SK-N-SH (cell line): Measurements from ENCODE around the gene ITGAV. TPM values are rescaled to one million over a fixed set of nuclear protein-coding genes. Genes with fewer than 3 reads are reported as not detected.

Experiments
- CTCF ChIA-PET: fragments of 300-600, 350-600 bp; formaldehyde crosslinking; extraction: SDS; loops from one replicate; lab custom pipeline; 2021; lab: Yijun Ruan, JAX
- POLR2A ChIA-PET: fragments of 350-600 bp; sonication (Branson Sonifier 250); formaldehyde crosslinking; extraction: SDS; loops from one replicate; lab custom pipeline; 2020; ENCODE audit warnings: antibody characterized with exemption, inconsistent platforms; lab: Yijun Ruan, JAX
- DNase-seq: peaks from one replicate; pipeline ENCODE4 v3.0.0; 2012
- H2AFZ ChIP-seq: fragments of 200-600 bp; sonication (generic); 2 replicates; pipeline ENCODE4 v1.8.1; 2016; ENCODE audit warnings: antibody characterized with exemption, mild to moderate bottlenecking, low read depth
- H3F3A ChIP-seq: fragments of 200-600 bp; sonication (generic); replicated peaks from 2 replicates; pipeline ENCODE3; 2016; ENCODE audit warnings: antibody characterized with exemption, mild to moderate bottlenecking; ENCODE audit not compliant: insufficient read depth
- H3K27ac ChIP-seq, 2 experiments: fragments of 200-500 bp in 1 of 2; fragments of 200-600 bp in 1 of 2; sonication (Bioruptor generic) in 1 of 2; sonication (generic), shearing (Covaris generic) in 1 of 2; 2 replicates each; pipeline versions ENCODE4 v1.5.1 to v1.6.1; 2014 to 2016; ENCODE audit warnings: low read depth in 2 of 2, inconsistent platforms in 1 of 2, low read length in 1 of 2, mild to moderate bottlenecking in 1 of 2, mixed read lengths in 1 of 2
- H3K27me3 ChIP-seq: fragments of 200-600 bp; sonication (generic), shearing (Covaris generic); 2 replicates; pipeline ENCODE4 v1.6.1; 2016; ENCODE audit warnings: mixed run types; ENCODE audit not compliant: insufficient read depth
- H3K36me3 ChIP-seq, 2 experiments: fragments of 200-500 bp in 1 of 2; fragments of 200-600 bp in 1 of 2; sonication (Bioruptor generic) in 1 of 2; sonication (generic) in 1 of 2; replicated peaks in 1 of 2; 2 replicates each; pipeline versions ENCODE3 to v1.5.1; 2014 to 2016; ENCODE audit warnings: low read length in 1 of 2, mild to moderate bottlenecking in 1 of 2; ENCODE audit not compliant: insufficient read depth in 2 of 2, control insufficient read depth in 1 of 2
- H3K4me1 ChIP-seq, 2 experiments: fragments of 200-500 bp in 1 of 2; fragments of 200-600 bp in 1 of 2; sonication (Bioruptor generic) in 1 of 2; sonication (generic), shearing (Covaris generic) in 1 of 2; 2 replicates each; pipeline versions ENCODE4 v1.5.1 to v1.6.1; 2014 to 2016; ENCODE audit warnings: low read depth in 1 of 2, low read length in 1 of 2, mixed run types in 1 of 2; ENCODE audit not compliant: insufficient read depth in 2 of 2, control insufficient read depth in 1 of 2
- H3K4me2 ChIP-seq: fragments of 200-600 bp; sonication (generic), shearing (Covaris generic); 2 replicates; pipeline ENCODE4 v1.6.1; 2017; ENCODE audit warnings: mixed run types
- H3K4me3 ChIP-seq, 2 experiments: fragments of 200-500 bp in 1 of 2; fragments of 200-600 bp in 1 of 2; sonication (Bioruptor generic) in 1 of 2; sonication (generic), shearing (Covaris generic) in 1 of 2; 2 replicates each; pipeline versions ENCODE4 v1.5.1 to v1.8.1; 2014 to 2016; ENCODE audit warnings: low read depth in 2 of 2, inconsistent platforms in 1 of 2, low read length in 1 of 2, mild to moderate bottlenecking in 1 of 2, mixed read lengths in 1 of 2, moderate library complexity in 1 of 2
- H3K79me2 ChIP-seq: fragments of 200-600 bp; sonication (generic); 2 replicates; pipeline ENCODE4 v1.8.1; 2017; ENCODE audit warnings: mild to moderate bottlenecking; ENCODE audit not compliant: insufficient read depth
- H3K9ac ChIP-seq: fragments of 200-600 bp; sonication (generic); 2 replicates; pipeline ENCODE4 v1.6.1; 2017; ENCODE audit warnings: mixed run types
- H3K9me2 ChIP-seq: fragments of 200-600 bp; sonication (generic); 2 replicates; pipeline ENCODE4 v1.6.1; 2017; ENCODE audit warnings: mixed run types
- H3K9me3 ChIP-seq: fragments of 200-600 bp; sonication (generic); 2 replicates; pipeline ENCODE4 v1.6.1; 2017; ENCODE audit warnings: mixed run types, mild to moderate bottlenecking, moderate library complexity
- H4K20me1 ChIP-seq: fragments of 200-600 bp; sonication (generic); 2 replicates; pipeline ENCODE4 v1.6.1; 2017; ENCODE audit warnings: mild to moderate bottlenecking, mixed run types; ENCODE audit not compliant: insufficient read depth
- CHD2 ChIP-seq: fragments of 150-350 bp; IDR thresholded peaks from 2 replicates; pipeline ENCODE4 v1.6.1; 2018; ENCODE audit warnings: low read length; ENCODE audit not compliant: partially characterized antibody
- ELF1 ChIP-seq: IDR thresholded peaks from 2 replicates; pipeline ENCODE4 v1.4.0; 2012
- EZH2phosphoT487 ChIP-seq: fragments of 200-600 bp; sonication (generic); IDR thresholded peaks from 2 replicates; pipeline ENCODE4 v1.6.1; 2017; ENCODE audit warnings: low read depth, mixed run types, mild to moderate bottlenecking, antibody characterized with exemption, moderate library complexity, borderline replicate concordance
- FOSL2 ChIP-seq: IDR thresholded peaks from 2 replicates; pipeline ENCODE4 v1.4.0; 2012; ENCODE audit warnings: low read depth, mild to moderate bottlenecking, moderate library complexity, borderline replicate concordance
- FOXJ3 ChIP-seq: sonication (generic); formaldehyde crosslinking; IDR thresholded peaks from 2 replicates; pipeline ENCODE4 v1.5.1; 2020; ENCODE audit warnings: mild to moderate bottlenecking, missing genetic modification reagents
- FOXM1 ChIP-seq: IDR thresholded peaks from 2 replicates; pipeline ENCODE4 v1.4.0; 2012; ENCODE audit warnings: low read depth, mild to moderate bottlenecking
- GABPA ChIP-seq: IDR thresholded peaks from 2 replicates; pipeline ENCODE4 v1.4.0; 2012; ENCODE audit warnings: low read depth, mild to moderate bottlenecking
- GATA2 ChIP-seq: sonication (generic); formaldehyde crosslinking; IDR thresholded peaks from 2 replicates; pipeline ENCODE4 v1.5.0; 2020; ENCODE audit warnings: mild to moderate bottlenecking, missing genetic modification reagents
- JUND ChIP-seq: IDR thresholded peaks from 2 replicates; pipeline ENCODE4 v1.4.0; 2012
- MXI1 ChIP-seq: IDR thresholded peaks from 2 replicates; pipeline ENCODE4 v1.6.1; 2012; ENCODE audit warnings: mild to moderate bottlenecking, low read depth, low read length, improper control_type of control experiment
- POLR2AphosphoS5 ChIP-seq: IDR thresholded peaks from 2 replicates; pipeline ENCODE4 v1.6.1; 2012; ENCODE audit warnings: low read depth, low read length
- RAD21 ChIP-seq: IDR thresholded peaks from 2 replicates; pipeline ENCODE4 v1.6.1; 2012; ENCODE audit warnings: mild to moderate bottlenecking, low read length
- RFX5 ChIP-seq: IDR thresholded peaks from 2 replicates; pipeline ENCODE4 v1.6.1; 2012; ENCODE audit warnings: mild to moderate bottlenecking, improper control_type of control experiment, low read length
- RXRA ChIP-seq: IDR thresholded peaks from 2 replicates; pipeline ENCODE4 v1.4.0; 2012; ENCODE audit warnings: low read depth, mild to moderate bottlenecking, borderline replicate concordance
- SIN3A ChIP-seq: IDR thresholded peaks from 2 replicates; pipeline ENCODE4 v1.6.1; 2012; ENCODE audit warnings: low read depth, mild to moderate bottlenecking, low read length, moderate library complexity, borderline replicate concordance
- TAF1 ChIP-seq: IDR thresholded peaks from 2 replicates; pipeline ENCODE4 v1.6.1; 2012; ENCODE audit warnings: low read depth, mild to moderate bottlenecking, low read length, moderate library complexity, borderline replicate concordance
- YY1 ChIP-seq: IDR thresholded peaks from 2 replicates; pipeline ENCODE4 v1.4.0; 2012; ENCODE audit warnings: low read depth, mild to moderate bottlenecking
- WGBS: methylation state at CpG from one replicate; pipeline ENCODE4 v1.1.6; 2017; ENCODE audit warnings: low lambda C conversion rate; 5-methylcytosine and 5-hydroxymethylcytosine counted together
- polyA plus RNA-seq, 3 experiments: library from polyadenylated mRNA; depleted of rRNA; stranded (reverse); fragments of >200 nt; gene quantifications; 2 replicates each; pipeline ENCODE4 v1.2.3, GENCODE V29; 2012
- TF ChIP-seq, protein P1 (sequence below): IDR thresholded peaks from 2 replicates; pipeline ENCODE4 v1.4.0; 2012; ENCODE audit warnings: low read depth, borderline replicate concordance
- TF ChIP-seq, protein P2 (sequence below): IDR thresholded peaks from 2 replicates; pipeline ENCODE4; 2012
- TF ChIP-seq, protein P3 (sequence below): IDR thresholded peaks from 2 replicates; pipeline ENCODE4 v1.6.1; 2012; ENCODE audit warnings: mild to moderate bottlenecking, low read depth, low read length, moderate library complexity
- TF ChIP-seq, protein P4 (sequence below): fragments of 150-350 bp; IDR thresholded peaks from 2 replicates; pipeline ENCODE4 v1.6.1; 2016; ENCODE audit warnings: mild to moderate bottlenecking, low read depth, low read length
- TF ChIP-seq, protein P5 (sequence below): fragments of 150-350 bp; IDR thresholded peaks from 2 replicates; pipeline ENCODE4 v1.6.1; 2017; ENCODE audit warnings: antibody characterized with exemption, low read length, low read depth, borderline replicate concordance
- TF ChIP-seq, protein P6 (sequence below): IDR thresholded peaks from 2 replicates; pipeline ENCODE4 v1.4.0; 2012; ENCODE audit warnings: low read depth
- TF ChIP-seq, protein P7 (sequence below): IDR thresholded peaks from 2 replicates; pipeline ENCODE4 v1.4.0; 2012; ENCODE audit warnings: low read depth, borderline replicate concordance

Gene ITGAV
- polyA plus RNA-seq, 1 of the 3 experiments (the other 2 are of a cell fraction): 24.3 TPM

DNA sequence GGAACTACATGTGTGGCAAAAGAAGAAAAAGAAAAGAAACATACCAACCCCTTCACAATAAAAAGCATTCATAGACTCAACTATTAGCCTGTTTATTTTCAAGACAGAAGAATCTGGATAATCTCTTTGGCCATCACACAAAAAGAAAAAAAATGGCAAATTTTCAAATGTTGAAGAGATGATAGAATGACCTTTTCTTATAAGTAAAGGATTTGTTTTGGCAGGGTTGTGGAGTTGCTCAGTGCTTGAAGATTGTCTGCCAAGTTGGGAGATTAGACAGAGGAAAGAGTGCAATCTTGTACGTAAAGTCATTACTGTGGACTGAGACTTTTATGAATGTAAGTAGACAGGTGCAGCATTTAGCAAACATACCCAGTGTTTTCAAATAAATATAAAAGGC is 85.5 kb downstream of the ITGAV start:
- Histone ChIP-seq H3K4me3 (no peak overlapping the region), H2AFZ (no peak overlapping the region), H3F3A (peaks cover 15% of the 10 kb centered on the region), H3K9me2 (no peaks in the 10 kb centered on the region), H4K20me1 (no peaks in the 10 kb centered on the region; the same call in 1 of the 2 replicates), H3K4me1 (no peaks in the 10 kb centered on the region), H3K27me3 (no peaks in the 10 kb centered on the region), H3K79me2 (no peaks in the 10 kb centered on the region), H3K9me3 (no peaks in the 10 kb centered on the region), H3K27ac (peak overlapping the region in 1 of 2 experiments; percentile 14; a peak in 1 of 4 replicates), H3K4me2 (no peak overlapping the region), H3K9ac (no peak overlapping the region), H3K36me3 (peaks cover 77 to 96% of the 10 kb centered on the region in 2 experiments)
- WGBS: 62% methylated on average over 1 of the region's 1 CpG
- POLR2A ChIA-PET: no interaction called here
- DNase-seq: no peak
- CTCF ChIA-PET: interaction anchor here (0.9 kb wide), 1 partner anchor 33 kb away, joined by 3 read pairs; no protein-coding TSS in a partner anchor
- TF ChIP-seq FOXM1 (peak; percentile 38; the same call in 1 of the 2 replicates), POLR2AphosphoS5 (no peak), GATA2 (CRISPR knock-in tag) (no peak), SIN3A (no peak), GABPA (no peak), JUND (peak; percentile 13; the same call in 1 of the 2 replicates), RAD21 (no peak), RFX5 (no peak), MXI1 (no peak), FOSL2 (no peak), RXRA (peak; percentile 33; the same call in 1 of the 2 replicates), FOXJ3 (no peak), EZH2phosphoT487 (no peak), CHD2 (no peak), ELF1 (no peak), YY1 (no peak), TAF1 (no peak)
- TF ChIP-seq, protein P1, sequence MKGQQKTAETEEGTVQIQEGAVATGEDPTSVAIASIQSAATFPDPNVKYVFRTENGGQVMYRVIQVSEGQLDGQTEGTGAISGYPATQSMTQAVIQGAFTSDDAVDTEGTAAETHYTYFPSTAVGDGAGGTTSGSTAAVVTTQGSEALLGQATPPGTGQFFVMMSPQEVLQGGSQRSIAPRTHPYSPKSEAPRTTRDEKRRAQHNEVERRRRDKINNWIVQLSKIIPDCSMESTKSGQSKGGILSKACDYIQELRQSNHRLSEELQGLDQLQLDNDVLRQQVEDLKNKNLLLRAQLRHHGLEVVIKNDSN: no peak
- TF ChIP-seq, protein P2, sequence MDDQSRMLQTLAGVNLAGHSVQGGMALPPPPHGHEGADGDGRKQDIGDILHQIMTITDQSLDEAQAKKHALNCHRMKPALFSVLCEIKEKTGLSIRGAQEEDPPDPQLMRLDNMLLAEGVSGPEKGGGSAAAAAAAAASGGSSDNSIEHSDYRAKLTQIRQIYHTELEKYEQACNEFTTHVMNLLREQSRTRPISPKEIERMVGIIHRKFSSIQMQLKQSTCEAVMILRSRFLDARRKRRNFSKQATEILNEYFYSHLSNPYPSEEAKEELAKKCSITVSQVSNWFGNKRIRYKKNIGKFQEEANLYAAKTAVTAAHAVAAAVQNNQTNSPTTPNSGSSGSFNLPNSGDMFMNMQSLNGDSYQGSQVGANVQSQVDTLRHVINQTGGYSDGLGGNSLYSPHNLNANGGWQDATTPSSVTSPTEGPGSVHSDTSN: peak; percentile 42; the same call in 1 of the 2 replicates
- TF ChIP-seq, protein P3, sequence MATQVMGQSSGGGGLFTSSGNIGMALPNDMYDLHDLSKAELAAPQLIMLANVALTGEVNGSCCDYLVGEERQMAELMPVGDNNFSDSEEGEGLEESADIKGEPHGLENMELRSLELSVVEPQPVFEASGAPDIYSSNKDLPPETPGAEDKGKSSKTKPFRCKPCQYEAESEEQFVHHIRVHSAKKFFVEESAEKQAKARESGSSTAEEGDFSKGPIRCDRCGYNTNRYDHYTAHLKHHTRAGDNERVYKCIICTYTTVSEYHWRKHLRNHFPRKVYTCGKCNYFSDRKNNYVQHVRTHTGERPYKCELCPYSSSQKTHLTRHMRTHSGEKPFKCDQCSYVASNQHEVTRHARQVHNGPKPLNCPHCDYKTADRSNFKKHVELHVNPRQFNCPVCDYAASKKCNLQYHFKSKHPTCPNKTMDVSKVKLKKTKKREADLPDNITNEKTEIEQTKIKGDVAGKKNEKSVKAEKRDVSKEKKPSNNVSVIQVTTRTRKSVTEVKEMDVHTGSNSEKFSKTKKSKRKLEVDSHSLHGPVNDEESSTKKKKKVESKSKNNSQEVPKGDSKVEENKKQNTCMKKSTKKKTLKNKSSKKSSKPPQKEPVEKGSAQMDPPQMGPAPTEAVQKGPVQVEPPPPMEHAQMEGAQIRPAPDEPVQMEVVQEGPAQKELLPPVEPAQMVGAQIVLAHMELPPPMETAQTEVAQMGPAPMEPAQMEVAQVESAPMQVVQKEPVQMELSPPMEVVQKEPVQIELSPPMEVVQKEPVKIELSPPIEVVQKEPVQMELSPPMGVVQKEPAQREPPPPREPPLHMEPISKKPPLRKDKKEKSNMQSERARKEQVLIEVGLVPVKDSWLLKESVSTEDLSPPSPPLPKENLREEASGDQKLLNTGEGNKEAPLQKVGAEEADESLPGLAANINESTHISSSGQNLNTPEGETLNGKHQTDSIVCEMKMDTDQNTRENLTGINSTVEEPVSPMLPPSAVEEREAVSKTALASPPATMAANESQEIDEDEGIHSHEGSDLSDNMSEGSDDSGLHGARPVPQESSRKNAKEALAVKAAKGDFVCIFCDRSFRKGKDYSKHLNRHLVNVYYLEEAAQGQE: no peak
- TF ChIP-seq, protein P4, sequence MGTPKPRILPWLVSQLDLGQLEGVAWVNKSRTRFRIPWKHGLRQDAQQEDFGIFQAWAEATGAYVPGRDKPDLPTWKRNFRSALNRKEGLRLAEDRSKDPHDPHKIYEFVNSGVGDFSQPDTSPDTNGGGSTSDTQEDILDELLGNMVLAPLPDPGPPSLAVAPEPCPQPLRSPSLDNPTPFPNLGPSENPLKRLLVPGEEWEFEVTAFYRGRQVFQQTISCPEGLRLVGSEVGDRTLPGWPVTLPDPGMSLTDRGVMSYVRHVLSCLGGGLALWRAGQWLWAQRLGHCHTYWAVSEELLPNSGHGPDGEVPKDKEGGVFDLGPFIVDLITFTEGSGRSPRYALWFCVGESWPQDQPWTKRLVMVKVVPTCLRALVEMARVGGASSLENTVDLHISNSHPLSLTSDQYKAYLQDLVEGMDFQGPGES: no peak
- TF ChIP-seq, protein P5, sequence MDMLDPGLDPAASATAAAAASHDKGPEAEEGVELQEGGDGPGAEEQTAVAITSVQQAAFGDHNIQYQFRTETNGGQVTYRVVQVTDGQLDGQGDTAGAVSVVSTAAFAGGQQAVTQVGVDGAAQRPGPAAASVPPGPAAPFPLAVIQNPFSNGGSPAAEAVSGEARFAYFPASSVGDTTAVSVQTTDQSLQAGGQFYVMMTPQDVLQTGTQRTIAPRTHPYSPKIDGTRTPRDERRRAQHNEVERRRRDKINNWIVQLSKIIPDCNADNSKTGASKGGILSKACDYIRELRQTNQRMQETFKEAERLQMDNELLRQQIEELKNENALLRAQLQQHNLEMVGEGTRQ: no peak
- TF ChIP-seq, protein P6, sequence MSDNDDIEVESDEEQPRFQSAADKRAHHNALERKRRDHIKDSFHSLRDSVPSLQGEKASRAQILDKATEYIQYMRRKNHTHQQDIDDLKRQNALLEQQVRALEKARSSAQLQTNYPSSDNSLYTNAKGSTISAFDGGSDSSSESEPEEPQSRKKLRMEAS: no peak
- TF ChIP-seq, protein P7, sequence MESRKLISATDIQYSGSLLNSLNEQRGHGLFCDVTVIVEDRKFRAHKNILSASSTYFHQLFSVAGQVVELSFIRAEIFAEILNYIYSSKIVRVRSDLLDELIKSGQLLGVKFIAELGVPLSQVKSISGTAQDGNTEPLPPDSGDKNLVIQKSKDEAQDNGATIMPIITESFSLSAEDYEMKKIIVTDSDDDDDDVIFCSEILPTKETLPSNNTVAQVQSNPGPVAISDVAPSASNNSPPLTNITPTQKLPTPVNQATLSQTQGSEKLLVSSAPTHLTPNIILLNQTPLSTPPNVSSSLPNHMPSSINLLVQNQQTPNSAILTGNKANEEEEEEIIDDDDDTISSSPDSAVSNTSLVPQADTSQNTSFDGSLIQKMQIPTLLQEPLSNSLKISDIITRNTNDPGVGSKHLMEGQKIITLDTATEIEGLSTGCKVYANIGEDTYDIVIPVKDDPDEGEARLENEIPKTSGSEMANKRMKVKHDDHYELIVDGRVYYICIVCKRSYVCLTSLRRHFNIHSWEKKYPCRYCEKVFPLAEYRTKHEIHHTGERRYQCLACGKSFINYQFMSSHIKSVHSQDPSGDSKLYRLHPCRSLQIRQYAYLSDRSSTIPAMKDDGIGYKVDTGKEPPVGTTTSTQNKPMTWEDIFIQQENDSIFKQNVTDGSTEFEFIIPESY: no peak
